HG03571 (cell line): ENCODE measurements around the gene VAPA.
"Not testable (repeated sequence)": the region's sequence is repeated elsewhere in the genome, so short reads cannot be mapped to it uniquely, and the experiment has no call there.

Experiments used
- ATAC-seq: cut with Tn5 transposase; IDR thresholded peaks from one replicate; pipeline ENCODE4 v1.9.1; 2021; ENCODE audit not compliant: unreplicated experiment

The VAPA gene

DNA sequence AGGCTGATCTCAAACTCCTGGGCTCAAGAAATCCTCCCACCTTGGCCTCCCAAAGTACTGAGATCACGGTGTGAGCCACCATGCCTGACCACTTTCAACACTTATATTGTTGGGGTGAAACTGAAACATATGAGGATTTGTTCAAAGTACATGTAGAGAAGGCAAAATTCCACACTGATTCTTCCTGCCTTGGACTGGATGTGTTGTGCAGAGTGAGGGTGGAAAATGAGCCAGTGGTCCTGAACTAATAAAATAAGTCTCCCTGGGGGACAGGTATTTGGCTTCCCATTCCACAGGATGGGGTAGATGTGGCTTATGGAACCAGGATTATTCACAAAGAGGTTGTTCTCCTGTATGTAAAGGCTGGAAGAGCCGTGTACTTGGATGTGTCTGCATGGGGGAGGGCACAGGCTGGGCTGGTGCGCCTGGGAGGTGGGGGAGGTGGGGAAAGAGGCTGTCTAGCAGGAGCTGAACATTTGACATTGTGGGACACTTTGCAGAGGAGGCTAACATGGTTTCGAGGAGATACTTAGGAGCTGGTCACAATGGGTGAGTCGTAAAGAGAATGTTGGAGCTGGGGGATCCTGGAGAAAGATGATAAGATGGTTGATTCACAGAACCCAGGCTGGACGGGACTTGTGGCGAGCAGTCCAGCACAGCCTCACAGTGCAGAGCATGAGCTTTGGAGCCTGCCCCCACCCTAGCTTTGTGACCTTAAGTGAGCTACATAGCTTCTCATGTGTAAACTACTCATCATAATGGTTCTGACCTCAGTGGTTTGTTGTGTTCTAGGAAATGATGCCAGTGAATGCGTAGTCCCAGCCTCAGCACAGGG lies 28.4 kb upstream of the VAPA start, which contains the start of gene TXNDC2:
Gene TXNDC2 (plus strand): TSS at position 804 of the 835 bp plus-strand sequence. CDS start 708 bp downstream, outside the sequence.
- ATAC-seq, result no peak

- ATAC-seq, result no peak
Observed at GRCh38 chr18:9886005-9886348, 27.8 kb upstream of the VAPA start.

DNA sequence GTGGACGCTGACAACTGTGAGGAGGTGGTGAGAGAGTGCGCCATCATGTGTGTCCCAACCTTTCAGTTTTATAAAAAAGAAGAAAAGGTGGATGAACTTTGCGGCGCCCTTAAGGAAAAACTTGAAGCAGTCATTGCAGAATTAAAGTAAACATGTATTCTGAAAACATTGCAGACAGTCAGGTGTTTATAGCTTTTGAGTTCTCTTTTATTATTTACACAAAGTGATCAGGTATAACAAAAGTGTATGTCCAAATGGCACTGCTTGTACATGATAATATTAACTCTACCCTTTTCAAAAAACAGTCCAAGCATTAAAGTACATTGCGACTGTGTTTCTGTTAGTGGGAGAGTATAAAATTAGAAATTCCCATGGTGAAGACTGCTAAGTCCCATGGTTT lies 25.8 kb upstream of the VAPA start:
- no peak for ATAC-seq

DNA sequence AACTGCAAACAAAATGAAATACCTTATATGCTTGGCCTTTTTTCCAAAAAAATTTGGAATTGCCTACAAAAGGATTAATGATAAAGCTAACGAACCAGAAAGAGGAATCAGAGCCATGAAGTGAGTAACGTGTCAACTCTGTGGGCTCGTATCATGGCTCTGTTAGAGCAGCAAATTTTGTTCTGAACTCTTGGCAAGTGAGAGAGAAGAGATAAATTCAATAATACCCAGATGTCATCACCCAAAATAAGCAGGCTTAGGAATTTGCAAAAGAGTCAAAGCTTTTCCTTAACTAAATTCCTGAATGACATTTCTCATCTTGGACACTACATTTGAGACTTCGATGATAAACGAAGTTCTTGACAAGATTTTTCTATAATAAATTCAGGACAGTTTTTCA lies 23.6 kb upstream of the VAPA start:
- ATAC-seq, result no peak

DNA sequence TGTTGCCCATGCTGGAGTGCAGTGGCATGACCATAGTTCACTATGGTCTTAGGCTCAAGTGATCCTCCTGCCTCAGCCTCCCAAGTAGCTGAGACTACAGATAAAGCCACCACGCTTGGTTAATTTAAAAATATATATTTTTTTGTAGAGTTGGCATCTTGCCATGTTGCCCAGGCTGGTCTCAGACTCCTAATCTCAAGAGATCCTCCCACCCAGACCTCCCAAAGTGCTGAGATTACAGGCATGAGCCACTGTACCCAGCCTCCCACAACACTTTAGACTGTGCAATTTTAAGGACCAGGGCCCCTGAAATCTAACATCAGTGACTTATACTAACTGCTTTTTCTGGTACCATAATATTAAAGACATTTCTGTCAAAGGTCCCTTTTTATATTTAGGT lies 22.9 kb upstream of the VAPA start:
- no peak for ATAC-seq

DNA sequence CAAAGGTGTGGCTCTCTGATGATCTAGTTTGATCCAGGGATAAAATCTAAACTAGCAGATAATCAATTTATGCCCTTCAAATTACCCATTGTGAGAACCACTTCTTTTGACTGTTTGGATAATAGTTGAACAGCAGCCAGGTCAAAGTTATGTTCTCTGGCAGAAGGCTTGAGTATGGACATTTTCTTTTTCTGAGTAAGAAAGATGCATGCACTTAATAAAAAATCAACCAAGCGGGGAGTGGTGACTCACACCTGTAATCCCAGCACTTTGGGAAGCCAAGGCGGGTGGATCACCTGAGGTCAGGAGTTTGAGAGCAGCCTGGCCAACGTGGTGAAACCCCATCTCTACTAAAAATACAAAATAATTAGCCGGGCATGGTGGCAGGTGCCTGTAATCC lies 22.3 kb upstream of the VAPA start:
- not testable (repeated sequence) for ATAC-seq

DNA sequence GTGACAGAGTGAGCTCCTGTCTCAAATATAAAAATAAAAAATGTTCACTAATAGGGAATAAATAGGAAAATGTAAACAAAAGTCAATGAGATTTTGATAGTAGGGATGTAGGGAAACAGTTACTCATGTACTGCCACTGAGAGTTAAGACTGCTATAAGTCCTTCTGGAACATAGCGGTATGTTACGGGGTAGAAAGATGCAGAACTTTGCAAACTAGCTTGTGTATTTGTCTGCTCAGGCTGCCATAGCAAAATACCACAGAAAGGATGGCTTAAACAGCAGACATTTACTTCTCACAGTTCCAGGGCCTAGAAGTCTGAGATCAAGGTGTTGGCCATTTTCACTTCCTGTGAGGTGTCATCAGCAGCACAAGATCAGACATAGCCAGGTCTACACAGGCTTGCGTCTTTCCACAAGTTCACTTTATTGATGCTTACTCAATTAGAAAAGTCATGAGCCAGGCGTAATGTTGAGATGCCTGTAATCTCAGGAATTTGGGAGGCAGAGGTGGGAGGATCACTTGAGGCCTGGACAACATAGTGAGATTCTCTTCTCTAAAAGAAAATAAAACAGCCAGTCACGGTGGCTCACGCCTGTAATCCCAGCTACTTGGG lies 19.3 kb upstream of the VAPA start:
- no peak for ATAC-seq

DNA sequence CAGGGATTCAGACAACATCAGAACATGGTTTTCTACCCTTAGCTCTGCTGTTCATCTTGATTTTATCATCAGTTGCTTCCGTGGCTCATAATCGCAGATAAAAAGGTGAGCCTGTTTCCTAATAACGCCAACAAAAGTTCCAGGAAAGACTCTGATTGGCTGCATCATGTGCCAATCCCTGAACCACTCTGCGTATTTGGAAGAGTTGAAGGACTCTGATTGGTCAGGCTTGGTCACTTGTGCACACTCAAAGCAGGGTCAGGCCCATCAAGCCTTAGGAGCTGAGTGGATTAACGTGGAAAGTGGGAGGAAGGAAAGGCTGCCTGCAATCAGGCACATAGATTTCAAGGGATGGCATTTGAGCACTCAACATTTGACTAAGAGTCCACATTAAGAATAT lies 16.7 kb upstream of the VAPA start:
- no peak for ATAC-seq

- ATAC-seq, result not testable (repeated sequence)
Observed at GRCh38 chr18:9897787-9898291, 16.0 kb upstream of the VAPA start.

- no peak for ATAC-seq
Observed at GRCh38 chr18:9898792-9899549, 14.8 kb upstream of the VAPA start.

- not testable (repeated sequence) for ATAC-seq
Observed at GRCh38 chr18:9899550-9899930, 14.3 kb upstream of the VAPA start.

- ATAC-seq, result no peak
Observed at GRCh38 chr18:9900699-9901098, 13.1 kb upstream of the VAPA start.

GRCh38 chr18:9901377-9901776 lies 12.4 kb upstream of the VAPA start:
- no peak for ATAC-seq

GRCh38 chr18:9902264-9902663 lies 11.6 kb upstream of the VAPA start:
- not testable (repeated sequence) for ATAC-seq

DNA sequence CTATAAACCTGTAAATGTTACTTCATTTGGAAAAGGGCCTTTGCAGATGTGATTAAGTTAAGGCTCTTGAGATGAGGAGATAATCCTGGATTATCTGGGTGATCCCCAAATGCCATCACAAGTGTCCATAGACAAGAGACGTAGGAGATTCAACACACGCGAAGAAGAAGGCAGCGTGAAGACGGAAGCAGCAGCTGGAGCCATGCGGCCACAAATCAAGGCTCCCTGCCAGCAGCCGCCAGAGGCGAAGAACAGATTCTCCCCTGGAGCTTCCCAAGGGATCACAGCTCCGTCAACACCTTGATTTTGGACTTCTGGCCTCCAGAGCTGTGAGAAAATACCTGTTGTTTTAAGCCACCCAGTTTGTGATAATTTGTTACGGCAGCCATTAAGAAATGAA lies 11.0 kb upstream of the VAPA start:
- no peak for ATAC-seq

- no peak for ATAC-seq
Observed at GRCh38 chr18:9905401-9905922, 8.4 kb upstream of the VAPA start.

DNA sequence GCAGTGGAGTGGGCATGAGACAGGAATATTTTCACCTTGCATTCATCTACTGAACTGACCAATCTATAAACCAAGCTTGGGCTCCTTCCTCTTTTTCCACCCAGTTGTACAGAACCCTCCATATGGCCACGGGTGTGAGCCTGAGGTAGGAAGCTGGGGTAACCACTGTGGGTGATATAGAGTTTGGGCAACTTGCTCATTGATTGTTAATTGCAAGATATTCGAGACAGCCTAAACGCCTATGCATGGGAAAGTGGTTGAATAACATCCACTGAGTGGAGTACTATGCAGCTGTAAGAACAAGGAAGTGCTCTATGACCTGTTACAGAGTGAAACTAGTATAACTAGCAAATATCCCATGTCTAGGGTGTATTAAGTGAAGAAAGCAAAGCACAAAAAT lies 7.3 kb upstream of the VAPA start:
- ATAC-seq, result no peak

DNA sequence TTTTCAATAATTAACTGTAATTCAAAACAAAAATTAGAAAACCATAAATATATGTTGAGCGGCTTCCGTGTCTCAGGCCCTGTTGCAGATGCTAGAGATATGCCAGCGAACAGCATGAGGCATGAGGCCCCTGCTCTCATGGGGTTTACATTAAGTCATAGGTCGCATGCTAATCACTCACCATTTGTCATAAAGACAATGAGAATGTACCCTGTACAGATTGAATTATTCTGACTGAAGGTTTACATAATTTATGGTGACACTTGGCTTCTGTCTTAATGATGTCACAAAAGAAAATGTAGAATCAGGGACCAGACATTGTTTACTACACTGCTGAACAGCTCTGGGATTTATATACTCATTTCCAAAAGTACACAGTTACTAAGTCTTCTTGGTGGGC lies 5.9 kb upstream of the VAPA start:
- ATAC-seq, result no peak

DNA sequence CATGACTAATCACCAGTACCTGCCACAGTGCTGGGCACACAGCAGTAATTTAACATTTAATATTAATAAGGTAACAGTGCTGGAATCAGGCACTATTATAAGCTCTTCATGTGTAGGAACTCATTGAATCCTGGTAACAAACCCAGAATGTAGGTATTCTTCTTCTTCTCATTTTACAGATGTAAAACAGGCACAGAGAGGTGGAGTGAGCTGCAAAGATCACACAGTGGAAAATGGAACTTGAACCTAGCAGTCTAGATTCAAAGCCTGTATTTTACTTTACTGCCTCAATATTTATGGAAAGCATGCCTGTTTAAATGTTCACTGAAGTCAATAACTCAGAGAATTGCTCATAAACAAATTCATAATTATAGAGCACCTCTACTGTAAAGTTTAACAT lies 3.7 kb upstream of the VAPA start:
- ATAC-seq, result no peak

- no peak for ATAC-seq
Observed at GRCh38 chr18:9910661-9911060, 3.2 kb upstream of the VAPA start.

DNA sequence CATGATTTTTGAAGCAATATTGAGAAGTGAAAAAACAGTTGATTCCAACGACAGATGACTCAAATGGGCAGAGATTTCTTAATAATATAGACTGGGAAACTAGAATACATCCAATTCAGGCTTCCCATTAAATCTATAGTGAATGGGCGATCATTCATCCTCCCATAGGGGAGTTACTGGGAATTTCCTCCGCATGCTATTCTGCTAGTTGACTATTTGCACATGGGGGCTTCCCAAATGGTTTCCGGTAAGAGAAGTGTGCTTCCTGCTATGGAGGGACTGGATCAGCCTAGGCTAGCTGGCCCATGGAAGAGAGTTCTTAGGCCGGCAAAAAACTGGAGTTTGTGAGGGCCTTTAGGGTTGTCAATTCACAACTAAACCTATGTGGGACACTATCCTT lies 2.6 kb upstream of the VAPA start:
- no peak for ATAC-seq

GRCh38 chr18:9912285-9912684 lies 1.5 kb upstream of the VAPA start:
- ATAC-seq, result not testable (repeated sequence)
